ENCODE data around the gene BMPR1B. TPM values are rescaled to one million over a fixed set of nuclear protein-coding genes. Genes with fewer than 3 reads are reported as not detected.

Gene BMPR1B
- total and polyA plus RNA-seq, 9 of the 15 experiments (the other 6 are each of a cell fraction or from before 2014, with no cell fraction given) = 0.01 TPM; not detected in 8

GRCh38 chr4:94995684-94996394 is 238.1 kb downstream of the BMPR1B start:
- TF ChIP-seq ZNF639 (CRISPR knock-in tag; conservative IDR thresholded peaks at IDR 0.05 in 1 of 2, IDR thresholded peaks at IDR 0.05 in 1 of 2) = no peak
- no peak for TF ChIP-seq RB1 (IDR thresholded peaks at IDR 0.05; ENCODE audit: low read depth)
- no peak for TF ChIP-seq EHMT2 (IDR thresholded peaks at IDR 0.05)
- no peak for TF ChIP-seq NFYB (IDR thresholded peaks at IDR 0.05; ENCODE audit: extremely low read depth, insufficient read length)
- no peak for TF ChIP-seq RBM14 (IDR thresholded peaks at IDR 0.05; ENCODE audit: borderline replicate concordance, insufficient read depth, low read depth, low read length)
- TF ChIP-seq CEBPZ (IDR thresholded peaks at IDR 0.05; ENCODE audit: borderline replicate concordance, low read depth, low read length) = no peak
- TF ChIP-seq DMBX1 (CRISPR knock-in tag; IDR thresholded peaks at IDR 0.05; ENCODE audit: borderline replicate concordance) = no peak
- TF ChIP-seq ZNF586 (CRISPR knock-in tag; conservative IDR thresholded peaks at IDR 0.05) = no peak
- Histone ChIP-seq H3K9ac (ENCODE audit: insufficient read depth in 1 of 2, low read depth in 2 of 2, low read length in 2 of 2) (no peak overlapping the region), H3K4me1 (replicated peaks in 1 of 2; ENCODE audit: control insufficient read depth in 2 of 2, insufficient read depth in 2 of 2, low read length in 2 of 2) (no peaks in the 10 kb centered on the region), H2AFZ (ENCODE audit: low read depth, low read length) (peak overlapping the region; percentile 48), H3K4me3 (no peak overlapping the region), H3K79me2 (ENCODE audit: control insufficient read depth, insufficient read depth, low read length) (no peaks in the 10 kb centered on the region), H3K4me2 (ENCODE audit: insufficient read depth, low read length) (peak overlapping the region; percentile 24; the same call in 1 of the 2 replicates), H3K9me1 (ENCODE audit: control insufficient read depth, insufficient read depth, low read length) (no peaks in the 10 kb centered on the region), H3K27ac (ENCODE audit: extremely low read depth, low read depth, low read length) (no peak overlapping the region), H3K9me3 (replicated peaks; ENCODE audit: control insufficient read depth, insufficient read depth, low read depth, low read length) (no peaks in the 10 kb centered on the region), H4K20me1 (replicated peaks; ENCODE audit: control insufficient read depth, insufficient read depth, low read length) (no peaks in the 10 kb centered on the region), H3K27me3 (ENCODE audit: control insufficient read depth in 2 of 2, insufficient read depth in 2 of 2, low read length in 2 of 2) (no peaks in the 10 kb centered on the region; a peak in 1 of 5 replicates), H3K36me3 (ENCODE audit: control insufficient read depth, insufficient read depth, low read length) (no peaks in the 10 kb centered on the region)
- ChIA-PET POLR2A (no interaction called here), CTCF (ENCODE audit: low intra/inter-chr PET ratio) (no interaction called here)
- no TSS peak for BruUV-seq (replicated peaks)
- FAIRE-seq = no peak
- WGBS (ENCODE audit: insufficient coverage, low coverage, missing lambda C conversion rate) = under 1% methylated on average over 10 of the region's 10 CpGs
- in situ Hi-C loops (cut with MboI) (no loop called here), intact Hi-C loops (cut with micrococcal nuclease) (no loop called here)
- ATAC-seq = no peak; the same call in 2 of the 3 replicates
- no peak for DNase-seq (ENCODE audit: extremely low read depth in 1 of 4, low spot score in 3 of 4)
